Sciatic nerve (tissue), 2 donors: ENCODE results near the gene TFRC. TPM values are rescaled to one million over a fixed set of nuclear protein-coding genes. Genes with fewer than 3 reads are reported as not detected.
A peak's percentile ranks its signal among the peaks of the same experiment; 100 is the strongest.
"Not testable (repeated sequence)": the region's sequence is repeated elsewhere in the genome, so short reads cannot be mapped to it uniquely, and the experiment has no call there.

ENCODE experiments used
- ATAC-seq: fragments of 200-7000 bp; cut with Tn5 transposase; one replicate; pipeline ENCODE4 v1.9.1; 2020; ENCODE audit warnings: mild to moderate bottlenecking, moderate library complexity
- DNase-seq: peaks from one replicate; pipeline ENCODE4 v3.0.0-alpha.2; 2020; ENCODE audit warnings: low spot score
- intact Hi-C: fragments of 100-400 bp; cut with DNase I; formaldehyde crosslinking; loops from one replicate; pipeline ENCODE4 v1.14.2; 2022
- total RNA-seq: library from RNA; stranded (reverse); fragmentation: NEBNext Ultra II Directional; extraction: Animal tissue kit (Norgen Biotek cat#: 25700); gene quantifications from one replicate; pipeline ENCODE4 v1.2.1, GENCODE V29; 2021
- donor health status: DM: no; HTN: no; CAD: no.
- donor health status: DM: no; HTN: no; CAD: no.

The TFRC gene
- total RNA-seq, 1 donor from 2014 or later = 76.7 TPM

DNA sequence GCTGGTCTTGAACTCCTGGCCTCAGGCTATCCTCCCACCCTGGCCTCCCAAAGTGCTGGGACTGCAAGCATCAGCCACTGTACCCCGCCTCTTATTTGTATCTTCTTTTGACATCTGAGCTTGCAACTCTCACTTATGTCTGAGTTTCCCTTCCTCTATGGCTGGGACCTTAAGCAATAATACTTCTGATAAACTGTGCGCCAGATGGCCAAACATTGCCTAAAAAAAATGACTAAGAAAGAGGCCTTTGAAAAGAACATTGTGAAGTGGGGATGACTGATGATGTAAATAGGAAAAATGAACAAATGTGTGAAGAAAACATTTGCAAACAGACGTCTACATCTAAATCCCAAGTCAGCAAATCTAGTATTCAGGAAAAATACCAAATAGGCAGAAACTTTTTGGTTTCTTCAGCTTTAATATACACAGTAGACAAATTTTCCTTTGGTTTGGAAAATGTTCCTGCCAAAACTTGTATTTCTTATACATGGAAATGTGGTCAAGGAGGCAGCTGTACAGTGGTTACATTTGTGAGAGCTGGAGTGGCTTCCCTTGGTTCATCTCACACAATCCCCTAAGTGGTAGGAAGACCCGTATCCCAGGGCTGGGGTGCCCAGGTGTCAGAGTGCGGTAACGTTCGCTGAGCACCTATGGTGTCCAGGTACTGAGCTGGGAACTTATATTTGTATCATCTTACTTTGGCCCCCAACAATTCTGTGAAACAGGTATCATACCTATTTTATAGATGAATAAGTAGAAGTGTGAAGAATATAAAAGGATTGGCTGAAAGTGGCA lies 11.6 kb upstream of the TFRC start:
- intact Hi-C loops = no loop called here
- DNase-seq (no peak), ATAC-seq (peak; percentile 56)

DNA sequence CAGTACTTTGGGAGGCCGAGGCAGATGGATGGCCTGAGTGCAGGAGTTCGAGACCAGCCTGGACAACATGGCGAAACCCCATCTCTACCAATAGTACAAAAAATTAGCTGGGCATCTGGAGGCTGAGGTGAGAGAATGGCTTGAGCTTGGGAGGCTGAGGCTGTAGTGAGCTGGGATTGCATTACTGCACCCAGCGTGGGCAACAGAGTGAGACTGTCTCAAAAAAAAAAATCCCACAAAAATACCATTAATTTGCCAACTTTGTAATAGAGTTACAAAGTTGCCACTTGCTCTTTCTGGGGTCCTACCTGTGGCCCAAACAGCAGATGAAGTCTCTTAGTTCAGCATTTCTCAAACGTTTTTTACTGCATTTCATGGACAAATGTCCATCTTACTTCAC lies 6.0 kb upstream of the TFRC start:
- ATAC-seq (no peak), DNase-seq (no peak)
- intact Hi-C loops = no loop called here

DNA sequence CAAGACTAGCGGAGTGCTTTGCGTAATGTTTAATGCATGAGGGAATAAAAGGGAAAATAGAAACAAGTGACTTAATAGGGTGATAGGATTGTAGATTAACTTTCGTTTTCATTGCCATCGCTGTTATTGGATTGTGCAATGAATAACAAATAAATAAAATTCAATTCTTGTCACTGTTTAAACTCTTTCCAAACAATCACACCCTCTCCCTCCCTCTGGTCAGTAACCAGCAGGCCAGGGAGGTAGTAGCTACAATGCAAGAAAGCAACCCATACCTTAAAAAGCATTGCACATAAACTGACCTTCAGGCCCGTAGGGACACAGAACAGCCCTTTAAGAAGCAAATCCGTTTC lies 705 bp upstream of the TFRC start:
- intact Hi-C loops = no loop called here
- ATAC-seq (no peak), DNase-seq (no peak)

DNA sequence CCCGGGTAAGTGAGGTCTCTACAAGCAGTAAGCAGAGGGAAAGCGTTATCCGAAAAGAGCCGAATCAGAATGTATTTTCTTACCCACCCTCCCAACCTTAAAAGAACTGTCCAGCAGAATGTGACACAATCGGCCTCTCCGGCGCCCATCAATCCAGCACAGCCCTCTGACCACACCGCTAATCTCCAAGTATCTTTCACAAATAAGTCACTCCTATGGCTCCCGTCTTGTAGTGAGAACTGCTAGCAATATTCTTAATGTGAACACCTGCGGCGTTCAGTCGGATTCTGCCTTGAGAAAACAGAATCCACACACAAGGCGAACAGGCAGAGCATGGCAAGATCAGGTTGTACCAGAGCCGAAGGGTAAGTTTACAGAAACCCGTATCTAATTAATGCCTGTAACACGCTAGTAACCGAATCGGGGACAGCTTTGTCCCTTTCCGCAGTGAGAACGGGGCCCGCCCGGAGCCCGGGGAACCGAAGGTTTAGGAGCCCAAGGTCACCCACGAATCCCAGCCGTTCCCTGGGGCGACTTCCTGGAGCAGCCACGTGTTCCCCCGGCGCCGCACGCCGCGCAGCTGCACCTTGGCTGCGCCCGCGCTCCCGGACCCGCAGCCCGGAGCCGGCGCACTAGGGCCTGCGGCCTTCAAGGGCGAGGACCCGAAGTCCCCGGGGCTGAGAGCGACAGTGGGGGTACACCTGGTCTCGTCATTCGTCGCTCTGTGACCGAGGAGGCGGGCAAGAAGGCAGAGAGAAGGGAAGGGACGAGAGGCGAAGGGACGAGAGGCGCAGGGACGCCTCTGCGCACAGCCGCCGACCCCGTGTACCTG lies 672 bp downstream of the TFRC start:
- peak; percentile 73 for DNase-seq
- intact Hi-C loops = no loop called here
- peak; percentile 62 for ATAC-seq

DNA sequence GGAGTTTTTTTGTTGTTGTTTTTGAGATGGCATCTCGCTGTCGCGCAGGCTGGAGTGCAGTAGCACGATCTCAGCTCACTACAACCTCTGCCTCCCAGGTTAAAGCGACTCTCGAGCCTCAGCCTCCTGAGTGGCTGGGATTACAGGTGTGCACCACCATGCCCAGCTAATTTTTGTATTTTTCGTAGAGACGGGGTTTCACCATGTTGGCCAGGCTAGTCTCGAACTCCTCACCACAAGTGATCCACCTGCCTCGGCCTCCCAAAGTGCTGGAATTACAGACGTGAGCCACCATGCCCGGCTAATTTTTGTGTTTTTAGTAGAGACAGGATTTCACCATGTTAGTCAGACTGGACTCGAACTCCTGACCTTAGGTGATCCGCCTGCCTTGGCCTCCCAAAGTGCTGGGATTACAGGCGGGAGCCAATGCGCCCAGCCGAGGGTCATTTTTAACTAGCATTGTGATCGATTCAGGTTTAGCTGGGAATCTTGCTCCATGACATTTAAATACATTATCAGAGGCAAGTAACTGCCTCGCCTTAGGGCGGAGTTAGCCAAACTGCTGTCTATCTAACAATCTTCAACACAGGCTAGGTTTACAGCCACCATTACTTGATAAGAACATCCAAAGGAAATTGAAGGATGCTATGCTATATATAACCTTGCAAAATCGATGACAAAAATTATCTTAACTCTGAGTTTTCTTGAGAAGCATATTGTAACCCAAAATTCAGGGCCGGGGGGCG lies 1.6 kb downstream of the TFRC start:
- ATAC-seq, DNase-seq, intact Hi-C loops: not testable (repeated sequence)

DNA sequence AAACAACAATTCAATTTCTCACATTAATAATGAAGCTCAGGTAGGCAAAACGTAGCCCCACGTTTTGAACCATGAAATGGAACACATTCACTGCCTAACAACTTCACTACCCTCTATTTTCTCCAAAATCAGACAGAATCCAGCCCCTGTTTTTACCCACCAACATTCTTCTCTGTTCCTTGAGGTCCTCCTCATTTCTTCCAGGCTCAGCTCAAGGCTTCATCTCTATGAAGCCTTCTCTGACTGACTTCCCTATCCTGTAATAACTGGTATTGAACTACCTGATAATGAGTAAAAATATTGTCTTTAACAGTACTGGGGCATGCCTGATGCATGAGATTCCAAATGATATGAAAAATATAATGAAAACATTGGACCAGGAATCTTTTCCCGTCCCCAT lies 2.2 kb downstream of the TFRC start:
- intact Hi-C loops = no loop called here
- no peak for ATAC-seq
- no peak for DNase-seq

DNA sequence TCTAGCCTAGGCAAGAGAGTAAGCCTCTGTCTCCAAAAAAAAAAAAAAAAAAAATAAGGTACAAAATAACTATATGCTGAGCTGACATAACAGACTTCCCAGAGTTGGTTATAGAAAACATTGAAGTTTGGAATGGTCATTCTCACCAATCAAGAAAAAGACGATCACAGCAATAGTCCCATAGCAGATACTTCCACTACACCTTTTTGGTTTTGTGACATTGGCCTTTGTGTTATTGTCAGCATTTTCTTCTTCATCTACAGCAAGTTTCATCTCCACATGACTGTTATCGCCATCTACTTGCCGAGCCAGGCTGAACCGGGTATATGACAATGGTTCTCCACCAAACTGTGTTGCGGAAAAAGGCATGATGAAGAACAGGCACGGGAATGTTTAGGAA lies 6.9 kb downstream of the TFRC start:
- intact Hi-C loops = no loop called here
- no peak for ATAC-seq
- DNase-seq = no peak

DNA sequence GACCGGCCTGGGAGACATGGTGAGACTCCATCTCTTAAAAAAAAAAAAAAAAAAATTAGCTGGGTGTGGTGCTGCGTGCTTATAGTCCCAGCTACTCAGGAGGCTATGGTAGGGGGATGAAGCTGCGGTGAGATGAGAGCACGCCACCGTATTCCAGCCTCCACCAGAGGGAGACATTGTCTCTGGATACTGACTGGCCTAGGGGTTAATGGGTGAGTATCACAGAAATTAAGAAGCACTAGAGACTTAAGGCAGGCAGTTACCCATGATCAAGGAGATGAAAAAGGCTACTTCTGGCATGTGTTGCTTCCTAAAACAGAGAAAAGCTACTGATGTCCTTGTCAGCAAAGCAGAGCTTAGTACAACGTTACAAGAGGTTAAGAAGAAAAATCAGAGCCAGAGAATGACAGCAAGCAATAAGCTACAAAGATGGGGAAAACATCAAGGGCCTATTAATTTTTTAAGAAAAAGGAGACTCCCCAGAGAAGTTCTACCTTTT lies 8.6 kb downstream of the TFRC start:
- intact Hi-C loops = loop anchor here (1.0 kb wide), 1 partner anchor 123 kb away; no protein-coding TSS in a partner anchor
- peak; percentile 96 for ATAC-seq
- DNase-seq = peak; percentile 75

DNA sequence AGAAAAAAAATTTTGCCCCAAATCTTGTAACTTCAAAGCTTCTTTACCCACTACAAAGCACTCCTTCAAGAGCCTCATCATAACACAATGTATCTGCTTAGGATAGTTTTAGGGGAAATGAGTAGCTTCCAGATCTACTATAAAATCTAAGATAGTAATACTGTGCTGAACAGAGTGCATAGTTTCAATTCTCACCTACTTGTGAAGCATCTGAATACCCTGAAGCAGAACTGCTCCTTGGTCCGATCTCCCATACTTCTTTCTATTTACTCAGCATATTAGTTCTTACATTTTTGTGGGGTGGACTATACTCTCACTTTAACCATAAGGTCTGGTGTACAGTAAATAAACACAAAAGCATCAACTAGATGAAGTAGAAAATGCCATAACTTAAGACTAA lies 9.6 kb downstream of the TFRC start:
- ATAC-seq = no peak
- intact Hi-C loops = no loop called here
- DNase-seq = no peak

DNA sequence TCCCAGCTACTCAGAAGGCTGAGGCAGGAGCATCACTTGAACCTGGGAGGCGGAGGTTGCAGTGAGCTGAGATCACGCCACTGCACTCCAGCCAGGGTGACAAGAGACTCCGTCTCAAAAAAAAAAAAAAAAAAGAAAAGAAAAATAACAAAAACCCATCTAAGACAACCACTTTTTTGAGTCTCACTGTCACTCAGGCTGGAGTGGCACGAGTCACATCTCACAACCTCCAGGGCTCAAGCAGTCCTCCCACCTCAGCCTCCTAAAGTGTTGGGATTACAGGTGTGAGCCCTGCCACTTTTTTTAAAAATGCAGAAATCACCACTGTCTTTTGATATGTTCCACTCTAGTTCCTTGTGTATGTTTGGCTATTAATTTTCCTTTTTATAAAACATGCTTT lies 13.1 kb downstream of the TFRC start:
- DNase-seq, ATAC-seq: not testable (repeated sequence)

DNA sequence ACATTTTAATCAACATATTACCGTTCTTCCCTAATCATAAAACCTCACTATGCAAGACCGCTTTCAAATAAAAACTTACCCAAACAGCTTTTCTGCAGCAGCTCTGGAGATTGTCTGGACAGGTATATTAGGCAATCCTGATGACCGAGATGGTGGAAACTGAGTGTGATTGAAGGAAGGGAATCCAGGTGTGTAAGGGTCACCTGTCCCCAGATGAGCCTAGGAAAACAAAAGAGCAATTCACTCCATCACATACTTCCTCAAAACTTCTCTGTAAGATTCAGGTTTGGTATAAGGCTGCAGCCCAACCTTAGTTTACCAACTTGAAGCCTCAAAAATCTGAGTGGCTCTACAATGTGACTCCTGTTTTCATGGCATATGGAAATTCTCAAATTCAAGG lies 14.5 kb downstream of the TFRC start:
- intact Hi-C loops = no loop called here
- ATAC-seq (no peak), DNase-seq (no peak)

More for the DNA sequence above, 13.1 kb downstream of the TFRC start:
- intact Hi-C loops = not testable (repeated sequence)

DNA sequence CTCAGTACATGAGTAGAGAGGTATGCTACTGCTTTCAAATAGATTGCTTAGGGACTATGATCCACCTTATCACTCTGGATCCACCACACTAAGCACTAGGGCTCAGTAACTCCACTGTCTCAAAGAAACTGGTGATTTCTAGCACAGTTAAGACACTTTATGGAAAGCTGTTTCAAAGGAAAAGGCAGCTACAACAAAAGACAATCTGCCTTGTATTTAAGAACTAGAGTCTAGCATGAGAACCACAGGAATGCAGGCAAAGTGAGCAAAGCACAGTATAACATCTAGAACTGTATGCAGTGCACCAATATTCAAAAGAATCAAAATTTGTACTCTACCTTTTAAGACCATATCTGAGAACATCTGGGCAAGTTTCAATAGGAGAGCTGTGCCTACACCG lies 17.9 kb downstream of the TFRC start:
- intact Hi-C loops = no loop called here
- DNase-seq (no peak), ATAC-seq (no peak)

DNA sequence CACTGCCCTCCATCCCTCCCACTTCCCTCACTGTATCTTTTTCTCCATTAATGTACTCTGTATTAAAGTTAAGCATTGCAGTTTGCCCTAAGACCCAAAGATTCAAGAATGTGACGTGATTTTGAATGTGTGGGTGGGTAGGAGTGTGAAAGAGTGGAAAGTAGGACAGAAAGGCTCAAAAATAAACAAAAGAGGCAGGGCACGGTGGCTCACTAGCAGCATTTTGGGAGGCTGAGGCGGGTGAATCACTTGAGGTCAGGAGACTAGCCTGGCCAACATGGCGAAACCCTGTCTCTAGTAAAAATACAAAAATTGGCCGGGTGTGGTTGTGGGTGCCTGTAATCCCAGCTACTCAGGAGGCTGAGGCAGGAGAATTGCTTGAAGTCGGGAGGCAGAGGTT lies 18.4 kb downstream of the TFRC start:
- ATAC-seq = no peak
- intact Hi-C loops = no loop called here
- no peak for DNase-seq

DNA sequence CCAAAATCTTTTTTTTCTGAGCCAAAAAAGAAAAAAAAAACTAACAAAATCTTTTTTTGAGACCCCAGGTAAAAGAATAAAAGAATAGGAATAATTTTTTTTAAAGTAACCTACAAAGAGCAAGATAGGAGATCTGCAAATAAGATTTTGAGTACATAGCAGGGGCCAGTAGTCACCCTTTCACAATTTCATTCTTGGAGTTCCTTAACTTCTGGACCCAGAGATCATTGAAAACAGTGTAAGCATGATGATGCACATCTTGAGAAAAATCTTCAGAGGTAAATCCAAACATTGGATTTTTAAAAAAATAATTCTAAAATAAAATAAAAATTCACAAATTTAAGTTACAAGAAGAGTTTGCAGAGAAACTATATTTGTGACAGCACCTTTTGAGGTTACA lies 18.8 kb downstream of the TFRC start:
- ATAC-seq = no peak
- DNase-seq = no peak
- intact Hi-C loops = no loop called here

DNA sequence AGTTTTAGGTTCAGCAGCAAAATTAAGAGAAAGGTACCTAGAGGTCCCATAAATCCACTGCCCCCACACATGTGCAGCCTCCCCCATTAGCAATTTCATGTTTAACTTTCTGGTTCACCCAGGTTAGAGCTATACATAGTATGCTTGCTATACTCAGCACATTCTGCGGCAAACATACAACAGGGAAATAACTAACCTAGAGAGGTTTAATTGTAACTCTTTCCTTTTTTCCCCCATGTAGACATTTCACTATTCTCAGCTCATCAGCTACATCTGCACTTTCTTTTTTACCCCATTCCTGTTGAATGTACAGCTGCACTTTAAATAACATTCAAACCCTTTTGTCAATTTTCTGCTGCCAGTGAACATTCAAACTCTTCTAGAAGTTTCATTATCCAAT lies 21.1 kb downstream of the TFRC start:
- ATAC-seq = no peak
- intact Hi-C loops = no loop called here
- DNase-seq = no peak

DNA sequence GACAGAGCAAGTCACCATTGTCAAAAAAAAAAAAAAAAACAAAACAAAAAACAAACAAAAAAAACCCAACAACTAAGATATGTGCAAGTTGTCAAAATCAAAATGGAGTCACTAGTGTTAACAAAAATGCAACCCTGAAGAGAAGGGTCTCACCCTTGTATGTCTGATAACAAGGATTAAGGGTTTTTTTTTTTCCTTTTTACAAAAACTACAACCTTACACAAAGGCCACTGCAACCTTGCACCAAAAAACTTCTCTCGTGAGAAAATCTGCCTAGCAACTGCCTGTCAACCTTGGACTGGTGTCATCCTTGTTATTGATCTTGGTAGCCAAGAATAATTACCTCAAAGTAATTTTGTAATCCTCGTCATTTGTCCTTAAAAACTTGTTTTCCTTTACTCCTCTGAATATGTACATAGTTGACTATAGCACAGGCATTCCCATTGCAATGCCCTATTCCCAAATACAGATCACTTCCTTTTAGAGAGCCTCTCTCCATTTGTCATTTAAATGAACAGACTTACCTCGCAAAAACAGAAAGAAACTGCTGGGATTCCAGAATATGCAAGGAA lies 24.0 kb downstream of the TFRC start:
- ATAC-seq = no peak
- DNase-seq = no peak
- intact Hi-C loops = no loop called here

DNA sequence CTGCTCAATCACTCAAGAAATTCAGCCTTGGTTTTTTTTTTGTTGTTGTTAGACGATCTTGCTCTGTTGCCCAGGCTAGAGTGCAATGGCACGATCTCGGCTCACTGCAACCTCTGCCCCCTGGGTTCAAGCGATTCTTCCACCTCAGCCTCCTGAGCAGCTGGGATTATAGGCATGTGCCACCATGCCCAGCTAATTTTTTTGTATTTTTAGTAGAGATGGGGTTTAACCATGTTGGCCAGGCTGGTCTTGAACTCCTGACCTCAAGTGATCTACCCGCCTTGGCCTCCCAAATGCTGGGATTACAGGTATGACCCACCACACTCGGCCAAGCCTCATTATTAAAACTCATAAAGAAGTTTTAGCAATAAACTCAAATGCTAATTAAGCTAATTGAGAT lies 25.5 kb downstream of the TFRC start:
- ATAC-seq, intact Hi-C loops, DNase-seq: not testable (repeated sequence)

DNA sequence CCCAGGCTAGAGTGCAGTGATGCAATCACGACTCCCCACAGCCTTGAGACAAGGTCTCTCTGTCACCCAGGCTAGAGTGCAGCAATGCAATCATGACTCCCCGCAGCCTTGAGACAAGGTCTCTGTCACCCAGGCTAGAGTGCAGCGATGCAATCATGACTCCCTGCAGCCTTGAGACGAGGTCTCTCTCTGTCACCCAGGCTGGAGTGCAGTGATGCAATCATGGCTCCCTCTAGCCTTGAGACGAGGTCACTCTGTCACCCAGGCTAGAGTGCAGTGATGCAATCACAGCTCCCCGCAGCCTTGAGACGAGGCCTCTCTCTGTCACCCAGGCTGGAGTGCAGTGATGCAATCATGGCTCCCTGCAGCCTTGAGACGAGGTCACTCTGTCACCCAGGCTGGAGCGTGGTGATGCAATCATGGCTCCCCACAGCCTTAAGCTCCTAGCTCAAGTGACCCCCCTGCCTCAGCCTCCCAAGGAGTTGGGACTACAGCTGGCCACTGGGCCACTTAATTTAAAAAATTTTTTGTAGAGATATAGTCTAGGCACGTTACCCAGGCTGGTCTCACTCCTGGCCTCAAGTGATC lies 26.1 kb downstream of the TFRC start:
- peak; percentile 22 for ATAC-seq
- intact Hi-C loops = no loop called here
- no peak for DNase-seq

DNA sequence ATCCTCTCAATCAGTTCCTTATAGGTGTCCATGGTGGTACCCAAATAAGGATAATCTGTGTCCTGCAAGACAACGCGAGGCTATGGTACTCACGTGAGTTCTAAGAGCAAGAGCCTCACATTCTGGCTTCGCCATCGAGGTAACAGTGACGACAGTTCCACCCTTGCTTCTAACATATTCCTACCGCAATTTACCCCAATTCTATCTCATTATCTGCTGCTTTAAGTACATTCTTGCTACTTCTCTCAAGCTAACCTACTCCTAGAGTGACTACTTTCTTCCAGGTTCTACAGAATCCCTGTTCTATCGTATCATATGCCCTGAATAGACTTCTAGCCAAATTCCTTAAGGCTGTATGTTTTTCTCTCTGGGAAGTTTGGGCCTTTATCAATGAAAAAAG lies 26.6 kb downstream of the TFRC start:
- no peak for ATAC-seq
- intact Hi-C loops = no loop called here
- no peak for DNase-seq
